ENCODE results near the gene MAST4. TPM values are rescaled to one million over a fixed set of nuclear protein-coding genes. Genes with fewer than 3 reads are reported as not detected.
"Not testable (repeated sequence)": the region's sequence is repeated elsewhere in the genome, so short reads cannot be mapped to it uniquely, and the experiment has no call there.

Gene MAST4
- total and polyA plus RNA-seq, 7 experiments from 2014 or later = 11.3 to 39.0 (median 28.3) TPM

- DNase-seq; H3K27me3 Mint-ChIP-seq; H3K36me3 ChIP-seq (ENCODE audit: control insufficient read depth in 2 of 3, insufficient read depth in 3 of 3, low read length in 3 of 3); H3K4me3 Mint-ChIP-seq; POLR2A ChIA-PET; ATAC-seq; H3K27me3 ChIP-seq (ENCODE audit: control insufficient read depth in 2 of 2, insufficient read depth in 2 of 2, low read length in 2 of 2); H3K27ac Mint-ChIP-seq; H3K9me3 ChIP-seq (ENCODE audit: control insufficient read depth in 2 of 3, low read length in 3 of 3); H3K4me3 ChIP-seq (ENCODE audit: low read length); intact Hi-C loops (cut with micrococcal nuclease); H3K27ac ChIP-seq (ENCODE audit: low read depth, low read length): not testable (repeated sequence)
- Mint-ChIP-seq H3K4me1 (peaks cover 3 to 34% (median 20%) of the 10 kb centered on the region in 7 donors), H3K9me3 (peaks cover 0 to 33% (median 15%) of the 10 kb centered on the region in 11 donors), H3K36me3 (peaks cover 9 to 54% (median 10%) of the 10 kb centered on the region in 5 donors)
- H3K4me1 ChIP-seq (ENCODE audit: control insufficient read depth in 2 of 2, insufficient read depth in 2 of 2, low read length in 2 of 2) = peaks cover 8 to 18% of the 10 kb centered on the region in 2 donors
- CTCF ChIA-PET = interaction anchor here (1.6 kb wide), 1 partner anchor 11 kb away, joined by 3 read pairs; no protein-coding TSS in a partner anchor
Observed at GRCh38 chr5:67173351-67173750, 577.2 kb downstream of the MAST4 start.

DNA sequence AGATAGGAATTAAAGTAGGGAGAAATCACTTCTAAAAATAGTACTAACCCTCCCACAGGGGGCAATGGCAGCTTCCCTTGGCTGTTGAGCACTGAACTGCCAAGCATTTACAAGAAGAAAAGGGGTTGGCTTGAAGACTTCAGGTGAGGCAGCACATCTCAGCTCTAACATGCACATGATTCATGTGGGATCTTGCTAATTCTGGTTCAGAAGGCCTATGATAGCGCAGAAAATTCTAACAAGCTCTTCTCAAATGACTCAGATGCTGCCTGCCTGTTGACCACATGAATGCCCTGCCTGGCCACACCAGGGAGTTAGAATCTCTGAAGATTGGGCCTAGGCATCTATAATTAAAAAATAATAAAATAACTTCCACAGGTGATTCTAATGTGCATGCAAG is 577.8 kb downstream of the MAST4 start:
- Mint-ChIP-seq H3K27ac (no peak overlapping the region), H3K4me3 (no peak overlapping the region), H3K4me1 (peaks cover 5 to 30% (median 19%) of the 10 kb centered on the region in 7 donors), H3K9me3 (peaks cover 0 to 36% (median 17%) of the 10 kb centered on the region in 11 donors), H3K36me3 (peaks cover 9 to 54% (median 13%) of the 10 kb centered on the region in 5 donors), H3K27me3 (no peaks in the 10 kb centered on the region)
- H3K4me3 ChIP-seq (ENCODE audit: low read length) = no peak overlapping the region
- ChIA-PET CTCF (interaction anchor here (1.6 kb wide), 1 partner anchor 11 kb away, joined by 3 read pairs; no protein-coding TSS in a partner anchor), POLR2A (interaction anchor here (0.7 kb wide), 2 partner anchors 1205 to 1722 kb away, joined by 3 to 4 read pairs; no protein-coding TSS in a partner anchor)
- H3K36me3 ChIP-seq (ENCODE audit: control insufficient read depth in 2 of 3, insufficient read depth in 3 of 3, low read length in 3 of 3) = no peaks in the 10 kb centered on the region
- DNase-seq = no peak
- no peaks in the 10 kb centered on the region for H3K27me3 ChIP-seq (ENCODE audit: control insufficient read depth in 2 of 2, insufficient read depth in 2 of 2, low read length in 2 of 2)
- no peak overlapping the region for H3K27ac ChIP-seq (ENCODE audit: low read depth, low read length)
- intact Hi-C loops (cut with micrococcal nuclease) = no loop called here
- H3K4me1 ChIP-seq (ENCODE audit: control insufficient read depth in 2 of 2, insufficient read depth in 2 of 2, low read length in 2 of 2) = peaks cover 4 to 14% of the 10 kb centered on the region in 2 donors
- peaks cover 3 to 8% (median 4%) of the 10 kb centered on the region in 3 experiments for H3K9me3 ChIP-seq (ENCODE audit: control insufficient read depth in 2 of 3, low read length in 3 of 3)
- ATAC-seq = no peak

GRCh38 chr5:67176936-67177335 is 580.7 kb downstream of the MAST4 start:
- Histone ChIP-seq H3K27ac (ENCODE audit: low read depth, low read length) (no peak overlapping the region), H3K4me1 (ENCODE audit: control insufficient read depth in 2 of 2, insufficient read depth in 2 of 2, low read length in 2 of 2) (peaks cover 0 to 16% of the 10 kb centered on the region in 2 donors), H3K36me3 (ENCODE audit: control insufficient read depth in 2 of 3, insufficient read depth in 3 of 3, low read length in 3 of 3) (no peaks in the 10 kb centered on the region), H3K27me3 (ENCODE audit: control insufficient read depth in 2 of 2, insufficient read depth in 2 of 2, low read length in 2 of 2) (no peaks in the 10 kb centered on the region), H3K4me3 (ENCODE audit: low read length) (no peak overlapping the region), H3K9me3 (ENCODE audit: control insufficient read depth in 2 of 3, low read length in 3 of 3) (peaks cover 3 to 8% (median 4%) of the 10 kb centered on the region in 3 experiments)
- peak overlapping the region in 1 of 9 donors; percentile 77 for H3K27ac Mint-ChIP-seq
- DNase-seq = no peak
- H3K36me3 Mint-ChIP-seq = peaks cover 9 to 67% (median 13%) of the 10 kb centered on the region in 5 donors
- no peak for ATAC-seq
- no peaks in the 10 kb centered on the region for H3K27me3 Mint-ChIP-seq
- CTCF ChIA-PET = interaction anchor here (1.4 kb wide), 1 partner anchor 30 kb away, joined by 7 read pairs; no protein-coding TSS in a partner anchor
- peaks cover 14 to 51% (median 39%) of the 10 kb centered on the region in 7 donors for H3K4me1 Mint-ChIP-seq
- intact Hi-C loops (cut with micrococcal nuclease) = no loop called here
- POLR2A ChIA-PET = interaction anchor here (0.7 to 7.7 kb wide), 3 partner anchors 10 to 29 kb away, joined by 3 to 50 read pairs (median 9); no protein-coding TSS in a partner anchor
- peaks cover 0 to 42% (median 17%) of the 10 kb centered on the region in 11 donors for H3K9me3 Mint-ChIP-seq
- H3K4me3 Mint-ChIP-seq = no peak overlapping the region

DNA sequence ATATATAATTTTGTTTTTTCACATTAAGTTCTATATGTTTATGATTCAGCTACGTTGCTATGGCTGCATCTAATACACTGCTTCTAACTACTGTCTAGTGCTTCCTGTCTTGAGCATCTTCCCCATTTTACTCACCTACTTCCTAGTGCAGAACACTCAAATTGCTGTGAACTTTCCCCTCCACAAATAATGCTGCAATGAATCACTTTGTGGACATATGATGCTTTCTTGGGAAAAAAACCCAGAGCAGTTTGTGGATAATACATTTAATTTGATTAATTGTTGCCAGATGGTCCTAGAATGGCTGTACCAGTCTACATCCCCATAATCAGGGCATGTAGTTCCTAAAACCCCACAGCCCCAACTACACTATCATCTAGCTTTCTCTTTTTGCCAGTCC is 581.9 kb downstream of the MAST4 start:
- ATAC-seq = peak; percentile 70
- Mint-ChIP-seq H3K27ac (peak overlapping the region in 3 of 9 donors; percentile 5 to 50 (median 20)), H3K27me3 (no peaks in the 10 kb centered on the region), H3K4me1 (peaks cover 18 to 63% (median 51%) of the 10 kb centered on the region in 7 donors), H3K4me3 (peak overlapping the region in 2 of 10 donors; percentile 23 to 57), H3K9me3 (peaks cover 0 to 42% (median 17%) of the 10 kb centered on the region in 11 donors), H3K36me3 (peaks cover 4 to 65% (median 13%) of the 10 kb centered on the region in 5 donors)
- ChIA-PET POLR2A (interaction anchor here (0.7 to 7.7 kb wide), 4 partner anchors 11 to 27 kb away, joined by 3 to 50 read pairs (median 6); partner anchors contain the start of gene CD180), CTCF (no interaction called here)
- intact Hi-C loops (cut with micrococcal nuclease) = loop anchor here in 1 of 2 donors (1.0 kb wide), 2 partner anchors 9 to 12 kb away; no protein-coding TSS in a partner anchor
- Histone ChIP-seq H3K9me3 (ENCODE audit: control insufficient read depth in 2 of 3, low read length in 3 of 3) (peaks cover 3 to 8% (median 4%) of the 10 kb centered on the region in 3 experiments), H3K27ac (ENCODE audit: low read depth, low read length) (no peak overlapping the region), H3K4me1 (ENCODE audit: control insufficient read depth in 2 of 2, insufficient read depth in 2 of 2, low read length in 2 of 2) (peaks cover 0 to 26% of the 10 kb centered on the region in 2 donors), H3K4me3 (ENCODE audit: low read length) (no peak overlapping the region), H3K27me3 (ENCODE audit: control insufficient read depth in 2 of 2, insufficient read depth in 2 of 2, low read length in 2 of 2) (no peaks in the 10 kb centered on the region), H3K36me3 (ENCODE audit: control insufficient read depth in 2 of 3, insufficient read depth in 3 of 3, low read length in 3 of 3) (no peaks in the 10 kb centered on the region)
- DNase-seq = no peak

DNA sequence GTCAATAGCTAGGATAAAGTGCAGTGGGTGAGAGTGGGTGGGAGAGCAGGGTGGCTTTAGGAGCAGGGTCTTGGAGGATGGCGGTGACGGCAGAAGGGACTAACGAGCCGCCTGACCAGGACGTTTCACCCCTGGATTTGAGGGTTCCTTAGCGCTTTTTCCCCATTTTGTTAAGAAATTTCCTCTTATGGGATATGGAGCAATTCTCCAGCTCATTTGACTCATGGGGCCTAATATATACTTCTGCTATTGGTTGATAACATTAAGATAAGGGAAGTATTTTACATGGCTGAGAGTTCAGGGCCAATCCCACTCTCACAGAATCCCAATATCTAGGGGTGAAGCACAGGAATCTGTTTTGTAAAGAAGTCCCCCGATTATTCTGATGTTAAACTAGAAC is 582.8 kb downstream of the MAST4 start:
- H3K36me3 ChIP-seq (ENCODE audit: control insufficient read depth in 2 of 3, insufficient read depth in 3 of 3, low read length in 3 of 3) = no peaks in the 10 kb centered on the region
- peak overlapping the region in 1 of 10 donors; percentile 16 for H3K4me3 Mint-ChIP-seq
- intact Hi-C loops (cut with micrococcal nuclease) = loop anchor here in 1 of 2 donors (1.0 kb wide), 2 partner anchors 8 to 13 kb away; no protein-coding TSS in a partner anchor
- peaks cover 4 to 70% (median 13%) of the 10 kb centered on the region in 5 donors for H3K36me3 Mint-ChIP-seq
- H3K9me3 Mint-ChIP-seq = peaks cover 0 to 42% (median 17%) of the 10 kb centered on the region in 11 donors
- no peak for DNase-seq
- H3K27me3 ChIP-seq (ENCODE audit: control insufficient read depth in 2 of 2, insufficient read depth in 2 of 2, low read length in 2 of 2) = no peaks in the 10 kb centered on the region
- no peak overlapping the region for H3K27ac ChIP-seq (ENCODE audit: low read depth, low read length)
- H3K4me1 ChIP-seq (ENCODE audit: control insufficient read depth in 2 of 2, insufficient read depth in 2 of 2, low read length in 2 of 2) = peaks cover 0 to 26% of the 10 kb centered on the region in 2 donors
- no peak for ATAC-seq
- H3K4me1 Mint-ChIP-seq = peaks cover 18 to 69% (median 55%) of the 10 kb centered on the region in 7 donors
- H3K4me3 ChIP-seq (ENCODE audit: low read length) = no peak overlapping the region
- no peak overlapping the region for H3K27ac Mint-ChIP-seq
- ChIA-PET CTCF (no interaction called here), POLR2A (interaction anchor here (1.4 to 7.7 kb wide), 3 partner anchors 12 to 26 kb away, joined by 3 to 50 read pairs (median 15); partner anchors contain the start of gene CD180)
- H3K27me3 Mint-ChIP-seq = no peaks in the 10 kb centered on the region
- peaks cover 3 to 8% (median 4%) of the 10 kb centered on the region in 3 experiments for H3K9me3 ChIP-seq (ENCODE audit: control insufficient read depth in 2 of 3, low read length in 3 of 3)

DNA sequence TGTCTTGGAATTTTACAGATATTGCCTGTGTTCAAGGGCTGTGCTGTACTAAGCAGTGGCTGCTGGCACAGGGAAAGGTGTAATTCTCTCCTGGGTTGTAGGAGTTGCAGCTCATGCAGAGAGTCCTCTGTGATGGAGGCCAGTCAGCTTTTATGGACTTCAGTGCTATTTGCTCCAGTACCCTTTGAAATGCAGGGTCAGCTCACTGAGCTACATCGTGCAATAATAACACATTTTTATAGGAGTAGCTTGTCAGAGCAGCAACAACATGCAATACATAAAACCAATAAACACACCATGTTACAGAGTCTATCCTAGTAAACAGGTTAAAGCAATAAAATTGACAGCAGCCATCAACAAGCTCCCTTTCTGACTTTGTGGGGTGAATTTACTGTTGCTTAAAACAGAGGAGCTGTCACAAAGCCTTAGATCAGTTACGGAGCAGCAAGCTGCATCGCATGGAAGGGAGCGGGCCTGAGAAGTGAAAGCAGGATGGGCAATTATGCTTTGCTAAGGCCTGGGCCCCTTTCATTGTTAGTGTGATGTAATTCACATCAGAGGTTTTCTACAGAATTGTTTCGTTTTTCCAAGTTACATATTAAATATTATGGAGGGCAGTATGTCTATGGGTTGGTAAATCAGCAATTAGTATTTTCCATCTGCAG is 583.6 kb downstream of the MAST4 start:
- peak overlapping the region in 5 of 9 donors; percentile 12 to 93 (median 76) for H3K27ac Mint-ChIP-seq
- ChIA-PET CTCF (interaction anchor here (1.0 to 1.7 kb wide), 2 partner anchors 13 to 21 kb away, joined by 3 to 4 read pairs; no protein-coding TSS in a partner anchor), POLR2A (interaction anchor here (0.9 to 7.7 kb wide), 5 partner anchors 11 to 27 kb away, joined by 3 to 50 read pairs (median 5); no protein-coding TSS in a partner anchor)
- no peak for DNase-seq
- intact Hi-C loops (cut with micrococcal nuclease) = no loop called here
- ATAC-seq = no peak
- peak overlapping the region in 1 of 10 donors; percentile 34 for H3K4me3 Mint-ChIP-seq
- Histone ChIP-seq H3K4me3 (ENCODE audit: low read length) (no peak overlapping the region), H3K27ac (ENCODE audit: low read depth, low read length) (no peak overlapping the region), H3K9me3 (ENCODE audit: control insufficient read depth in 2 of 3, low read length in 3 of 3) (peaks cover 3 to 8% (median 4%) of the 10 kb centered on the region in 3 experiments), H3K36me3 (ENCODE audit: control insufficient read depth in 2 of 3, insufficient read depth in 3 of 3, low read length in 3 of 3) (no peaks in the 10 kb centered on the region), H3K4me1 (ENCODE audit: control insufficient read depth in 2 of 2, insufficient read depth in 2 of 2, low read length in 2 of 2) (peaks cover 0 to 26% of the 10 kb centered on the region in 2 donors), H3K27me3 (ENCODE audit: control insufficient read depth in 2 of 2, insufficient read depth in 2 of 2, low read length in 2 of 2) (no peaks in the 10 kb centered on the region)
- peaks cover 4 to 66% (median 13%) of the 10 kb centered on the region in 5 donors for H3K36me3 Mint-ChIP-seq
- H3K27me3 Mint-ChIP-seq = no peaks in the 10 kb centered on the region
- H3K9me3 Mint-ChIP-seq = peaks cover 0 to 40% (median 17%) of the 10 kb centered on the region in 11 donors
- peaks cover 18 to 69% (median 56%) of the 10 kb centered on the region in 7 donors for H3K4me1 Mint-ChIP-seq
